Measurements from ENCODE around the gene SLC44A3.

SLC44A3 gene

DNA sequence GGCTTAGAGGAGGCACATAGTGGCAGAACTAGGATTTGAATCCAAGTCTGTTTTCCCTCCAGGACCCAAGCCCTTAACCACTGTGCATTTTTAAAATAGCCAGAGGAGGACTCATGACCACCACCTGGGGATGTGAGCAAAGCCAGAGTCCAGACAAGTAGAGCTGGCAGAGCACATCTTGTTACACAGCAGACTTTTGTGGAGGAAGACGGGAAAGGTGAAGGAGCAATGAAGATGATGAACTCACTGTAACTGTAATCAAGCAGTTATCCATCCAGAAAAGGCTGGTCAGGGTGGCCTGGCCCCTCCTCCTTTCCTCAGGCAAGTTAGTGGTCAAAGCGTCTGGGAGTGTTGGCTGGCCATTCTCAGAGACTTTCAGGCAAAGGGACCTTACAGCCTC lies 50.9 kb downstream of the SLC44A3 start:
- no peak overlapping the region for H3K27ac ChIP-seq
- TF ChIP-seq, protein P1, sequence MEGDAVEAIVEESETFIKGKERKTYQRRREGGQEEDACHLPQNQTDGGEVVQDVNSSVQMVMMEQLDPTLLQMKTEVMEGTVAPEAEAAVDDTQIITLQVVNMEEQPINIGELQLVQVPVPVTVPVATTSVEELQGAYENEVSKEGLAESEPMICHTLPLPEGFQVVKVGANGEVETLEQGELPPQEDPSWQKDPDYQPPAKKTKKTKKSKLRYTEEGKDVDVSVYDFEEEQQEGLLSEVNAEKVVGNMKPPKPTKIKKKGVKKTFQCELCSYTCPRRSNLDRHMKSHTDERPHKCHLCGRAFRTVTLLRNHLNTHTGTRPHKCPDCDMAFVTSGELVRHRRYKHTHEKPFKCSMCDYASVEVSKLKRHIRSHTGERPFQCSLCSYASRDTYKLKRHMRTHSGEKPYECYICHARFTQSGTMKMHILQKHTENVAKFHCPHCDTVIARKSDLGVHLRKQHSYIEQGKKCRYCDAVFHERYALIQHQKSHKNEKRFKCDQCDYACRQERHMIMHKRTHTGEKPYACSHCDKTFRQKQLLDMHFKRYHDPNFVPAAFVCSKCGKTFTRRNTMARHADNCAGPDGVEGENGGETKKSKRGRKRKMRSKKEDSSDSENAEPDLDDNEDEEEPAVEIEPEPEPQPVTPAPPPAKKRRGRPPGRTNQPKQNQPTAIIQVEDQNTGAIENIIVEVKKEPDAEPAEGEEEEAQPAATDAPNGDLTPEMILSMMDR (IDR thresholded peaks at IDR 0.05; ENCODE audit: low read depth, low read length), result no peak
- no peaks in the 10 kb centered on the region for H3K9me3 ChIP-seq (ENCODE audit: severe bottlenecking)
- no peak overlapping the region for H3K4me3 ChIP-seq (ENCODE audit: low read depth, low read length)
- H3K36me3 ChIP-seq, result peaks cover 3% of the 10 kb centered on the region; the same call in 1 of the 2 replicates
- H3K27me3 ChIP-seq (ENCODE audit: insufficient read depth, low read depth, severe bottlenecking), result no peaks in the 10 kb centered on the region
- DNase-seq, result no peak

- Histone ChIP-seq H3K36me3 (peaks cover 3% of the 10 kb centered on the region; the same call in 1 of the 2 replicates), H3K27me3 (ENCODE audit: insufficient read depth, low read depth, severe bottlenecking) (no peaks in the 10 kb centered on the region), H3K9me3 (ENCODE audit: severe bottlenecking) (no peaks in the 10 kb centered on the region), H3K4me3 (ENCODE audit: low read depth, low read length) (no peak overlapping the region), H3K27ac (peak overlapping the region; percentile 57)
- TF ChIP-seq, protein P1 (IDR thresholded peaks at IDR 0.05; ENCODE audit: low read depth, low read length), result no peak
- no peak for DNase-seq
These were observed 52.8 kb downstream of the SLC44A3 start for GRCh38 chr1:94872771-94873495.

DNA sequence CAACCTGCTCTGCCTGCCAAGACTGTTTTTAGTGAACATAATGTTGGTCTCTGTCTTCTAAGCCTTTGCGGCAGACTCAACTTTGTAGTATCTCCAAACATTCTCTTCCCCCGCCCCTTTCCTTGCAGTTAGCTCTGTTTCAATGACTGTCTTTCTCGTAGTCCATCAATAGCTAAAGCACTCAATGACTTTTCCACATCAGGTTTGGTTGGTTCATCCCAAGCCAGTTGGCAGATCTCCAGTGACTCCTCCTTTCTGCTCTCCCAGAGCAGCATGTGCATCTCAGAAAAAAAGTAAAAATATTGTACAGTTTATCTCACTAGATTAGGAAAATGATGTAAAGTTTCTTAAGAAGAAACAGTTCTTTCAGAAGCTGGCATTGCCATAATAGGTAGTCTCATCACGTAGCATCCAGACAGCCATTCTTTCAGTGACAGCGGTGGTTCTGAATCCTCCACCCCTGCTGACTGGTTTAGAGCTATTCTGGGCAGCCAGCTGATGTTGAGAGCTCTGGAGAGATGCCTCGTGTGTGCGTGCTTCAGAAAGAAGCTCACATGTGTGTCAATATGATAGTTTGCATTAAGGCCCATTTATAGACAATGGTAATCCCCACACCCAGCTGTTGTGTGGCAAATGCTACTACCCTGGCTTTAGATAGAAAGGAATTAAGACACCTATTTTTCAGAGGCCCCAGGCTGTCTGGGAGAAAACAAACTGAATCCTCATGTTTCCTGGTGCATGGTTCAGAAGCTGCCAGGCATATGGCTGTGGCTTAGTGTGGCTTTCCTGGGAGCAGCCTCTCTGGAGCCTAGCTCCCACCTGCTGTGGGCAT lies 53.6 kb downstream of the SLC44A3 start:
- peak overlapping the region; percentile 57 for H3K27ac ChIP-seq
- H3K4me3 ChIP-seq (ENCODE audit: low read depth, low read length), result no peak overlapping the region
- TF ChIP-seq, protein P1 (IDR thresholded peaks at IDR 0.05; ENCODE audit: low read depth, low read length), result no peak
- H3K9me3 ChIP-seq (ENCODE audit: severe bottlenecking), result no peaks in the 10 kb centered on the region
- no peaks in the 10 kb centered on the region for H3K27me3 ChIP-seq (ENCODE audit: insufficient read depth, low read depth, severe bottlenecking)
- H3K36me3 ChIP-seq, result peaks cover 3% of the 10 kb centered on the region; the same call in 1 of the 2 replicates
- peak; percentile 71 for DNase-seq

- TF ChIP-seq, protein P1 (IDR thresholded peaks at IDR 0.05; ENCODE audit: low read depth, low read length), result no peak
- no peak for DNase-seq
- no peaks in the 10 kb centered on the region for H3K27me3 ChIP-seq (ENCODE audit: insufficient read depth, low read depth, severe bottlenecking)
- peak overlapping the region; percentile 57 for H3K27ac ChIP-seq
- no peak overlapping the region for H3K4me3 ChIP-seq (ENCODE audit: low read depth, low read length)
- H3K9me3 ChIP-seq (ENCODE audit: severe bottlenecking), result no peaks in the 10 kb centered on the region
- H3K36me3 ChIP-seq, result peaks cover 3% of the 10 kb centered on the region; the same call in 1 of the 2 replicates
These were observed 54.3 kb downstream of the SLC44A3 start for GRCh38 chr1:94874423-94874822.

DNA sequence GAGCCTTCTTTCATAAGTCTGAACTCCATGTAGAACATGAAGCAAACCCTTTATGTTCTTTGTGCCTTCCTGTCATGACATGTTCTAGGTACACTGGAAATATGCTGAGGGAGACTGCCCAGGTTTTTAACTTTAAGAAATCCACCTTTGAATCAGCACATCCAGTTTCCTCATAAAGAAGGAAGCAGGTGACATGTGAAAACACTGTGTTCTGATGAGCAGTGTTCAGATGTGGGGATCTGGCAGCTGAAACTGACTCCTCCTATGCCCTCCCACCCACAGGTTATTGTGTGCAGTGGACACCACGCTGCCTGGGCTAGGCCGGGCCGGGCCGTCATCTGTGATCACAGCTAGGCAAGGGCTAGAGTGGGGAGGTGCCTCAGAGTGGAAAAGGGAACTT lies 55.6 kb downstream of the SLC44A3 start:
- Histone ChIP-seq H3K27ac (no peak overlapping the region), H3K27me3 (ENCODE audit: insufficient read depth, low read depth, severe bottlenecking) (no peaks in the 10 kb centered on the region), H3K4me3 (ENCODE audit: low read depth, low read length) (no peak overlapping the region), H3K36me3 (peaks cover 3% of the 10 kb centered on the region; the same call in 1 of the 2 replicates), H3K9me3 (ENCODE audit: severe bottlenecking) (no peaks in the 10 kb centered on the region)
- TF ChIP-seq, protein P1 (IDR thresholded peaks at IDR 0.05; ENCODE audit: low read depth, low read length), result no peak
- no peak for DNase-seq

Measured in WERI-Rb-1 (cell line).